Measurements from ENCODE around the gene NCAM1.
A peak's percentile ranks its signal among the peaks of the same experiment; 100 is the strongest.

The NCAM1 gene

DNA sequence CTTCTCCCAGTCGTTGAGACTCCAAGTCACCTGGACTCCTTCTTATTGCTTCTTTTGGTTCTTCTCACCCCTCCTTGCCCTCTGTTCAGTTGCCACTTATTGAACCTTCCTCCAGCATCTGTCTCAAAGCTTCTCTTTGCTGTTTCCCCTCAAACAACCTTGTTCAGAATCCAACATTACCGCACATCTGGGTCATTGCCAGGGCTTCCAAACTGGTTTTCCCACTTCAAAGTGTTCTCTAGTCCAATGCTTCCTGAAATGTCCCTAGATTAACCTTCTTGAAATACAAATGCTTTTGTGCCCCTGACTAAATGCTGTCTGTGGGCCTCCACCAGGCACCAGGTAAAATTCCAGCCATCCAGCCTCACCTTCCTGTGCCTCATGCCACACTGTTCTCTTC lies 252.3 kb downstream of the NCAM1 start:
- no peak for DNase-seq

DNA sequence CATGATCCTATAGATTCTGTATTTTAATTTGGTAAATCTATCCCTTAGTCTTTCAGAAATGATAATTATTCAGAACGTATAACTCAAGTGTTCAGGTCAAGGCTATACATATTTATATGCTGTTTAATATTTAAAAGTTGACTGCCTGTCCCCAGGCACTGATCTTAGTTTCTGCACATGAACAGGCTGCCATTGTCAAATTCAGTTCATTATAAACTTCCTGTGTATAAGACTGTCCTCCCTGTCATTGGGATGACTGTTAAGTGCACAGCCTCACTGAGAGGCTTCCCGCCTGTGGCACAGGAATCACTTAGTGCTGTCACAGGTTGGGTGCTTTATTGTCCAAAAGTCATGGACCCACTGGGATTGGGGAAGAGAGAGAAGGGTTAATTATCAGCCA lies 261.0 kb downstream of the NCAM1 start:
- DNase-seq, result no peak

DNA sequence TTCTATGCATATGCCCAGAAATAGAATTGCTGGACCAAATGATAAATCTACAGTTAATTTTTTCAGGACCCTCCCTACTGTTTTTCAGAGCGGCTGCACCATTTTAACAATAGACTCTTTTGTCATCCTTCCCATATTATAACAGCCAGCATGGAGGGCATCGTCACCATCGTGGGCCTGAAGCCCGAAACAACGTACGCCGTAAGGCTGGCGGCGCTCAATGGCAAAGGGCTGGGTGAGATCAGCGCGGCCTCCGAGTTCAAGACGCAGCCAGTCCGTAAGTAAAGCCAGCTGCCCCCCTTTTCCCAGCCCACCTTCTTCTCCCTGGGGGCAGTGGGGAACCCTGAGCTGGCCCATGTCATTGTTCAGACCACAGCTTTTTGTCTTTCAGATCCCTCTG lies 273.7 kb downstream of the NCAM1 start:
- DNase-seq, result no peak

DNA sequence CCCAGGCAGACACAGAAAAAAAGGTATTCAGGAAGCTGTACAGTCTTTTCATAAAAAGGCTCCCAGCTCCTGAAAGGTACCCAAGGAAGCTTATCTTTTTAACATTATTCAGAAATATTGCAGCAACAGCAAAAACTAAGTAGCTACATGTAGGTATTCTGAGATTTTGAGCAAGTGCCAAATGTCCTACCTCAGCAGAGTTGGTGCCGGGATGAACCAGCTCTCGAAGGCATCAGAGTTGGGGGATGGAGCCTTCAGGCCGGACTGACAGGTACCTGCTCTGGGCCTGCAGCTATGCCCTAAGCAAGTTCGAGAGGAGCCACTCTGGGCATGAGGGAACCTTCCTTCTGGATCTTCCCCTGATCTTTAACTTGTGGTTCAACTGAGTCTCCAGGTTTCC lies 276.0 kb downstream of the NCAM1 start:
- DNase-seq, result no peak

DNA sequence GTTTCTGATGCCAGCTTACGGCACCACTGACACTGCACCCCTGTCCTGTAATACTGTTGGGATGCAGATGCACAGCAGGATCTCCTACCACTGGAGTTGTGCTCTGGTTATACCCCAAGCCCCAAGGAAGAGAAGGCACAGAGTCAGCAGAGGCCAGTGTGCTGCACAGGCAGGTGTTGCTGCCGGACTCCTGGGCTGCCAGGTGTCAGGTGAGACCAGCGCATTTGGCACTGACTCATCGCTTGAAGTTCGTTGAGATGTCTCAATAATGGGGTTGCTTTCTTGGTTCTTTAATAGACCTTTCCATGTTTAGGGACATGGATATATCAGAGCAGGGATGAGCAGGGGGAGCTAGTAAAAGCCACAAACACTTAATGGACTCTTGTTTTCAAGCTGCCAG lies 277.5 kb downstream of the NCAM1 start:
- DNase-seq, result no peak

DNA sequence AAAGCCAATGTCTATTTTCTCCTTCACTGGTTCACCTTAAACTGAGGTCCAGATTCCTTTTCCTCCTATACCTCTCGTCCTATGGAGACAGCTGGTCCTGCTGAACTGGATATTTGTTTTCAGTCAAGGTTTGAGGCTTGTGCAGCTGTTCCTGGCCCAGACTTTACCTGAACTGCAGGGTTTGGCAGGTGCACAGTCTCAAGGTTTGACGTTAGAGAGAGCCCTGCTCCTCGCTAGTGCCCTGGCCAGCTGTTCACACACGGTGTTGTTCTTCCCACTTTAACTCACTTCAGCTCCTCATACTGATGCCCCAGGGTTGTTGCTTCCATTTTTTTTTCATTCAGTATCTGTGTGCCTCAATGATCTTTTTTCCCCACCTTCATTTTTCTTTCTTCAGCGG lies 279.2 kb downstream of the NCAM1 start:
- DNase-seq, result no peak

DNA sequence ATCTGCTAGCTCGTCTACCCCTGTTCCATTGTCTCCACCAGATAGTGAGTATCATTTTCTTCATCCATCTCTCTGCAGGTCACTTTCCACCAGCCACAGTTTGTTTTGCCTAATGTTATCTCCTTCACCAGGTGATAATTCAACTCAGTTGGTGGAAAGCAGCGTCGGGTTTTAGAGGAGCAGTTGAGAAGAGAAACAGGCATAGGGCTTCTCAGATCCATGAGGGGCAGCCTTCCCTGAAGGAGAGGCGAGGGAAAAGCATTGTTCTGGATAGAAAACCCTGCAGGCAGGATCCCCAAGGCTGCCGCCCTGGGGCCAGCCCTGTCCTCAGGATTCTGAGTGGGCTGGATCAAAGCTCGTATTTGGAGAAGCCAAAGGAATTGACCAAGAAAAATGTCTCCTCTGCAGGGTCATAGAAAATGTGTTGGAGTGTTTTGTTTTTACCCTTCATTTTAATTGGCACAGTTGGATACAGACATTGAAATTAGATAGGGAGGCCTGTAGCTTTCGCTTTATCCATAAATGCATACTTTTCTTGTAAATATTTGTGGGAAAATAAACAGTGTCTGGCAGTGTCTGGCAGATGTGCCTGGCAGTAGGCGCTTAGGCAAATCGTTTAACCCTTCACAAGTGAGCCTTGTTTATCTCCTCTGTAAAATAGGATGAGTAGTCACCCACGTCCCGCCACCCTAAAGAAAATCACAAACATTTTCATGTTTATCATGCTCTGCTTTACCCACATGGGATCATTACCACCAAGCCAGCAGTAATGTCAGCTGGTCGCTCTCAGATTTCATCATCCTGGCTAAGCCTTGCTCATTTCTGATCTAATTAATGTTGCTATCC lies 279.8 kb downstream of the NCAM1 start:
- no peak for DNase-seq

DNA sequence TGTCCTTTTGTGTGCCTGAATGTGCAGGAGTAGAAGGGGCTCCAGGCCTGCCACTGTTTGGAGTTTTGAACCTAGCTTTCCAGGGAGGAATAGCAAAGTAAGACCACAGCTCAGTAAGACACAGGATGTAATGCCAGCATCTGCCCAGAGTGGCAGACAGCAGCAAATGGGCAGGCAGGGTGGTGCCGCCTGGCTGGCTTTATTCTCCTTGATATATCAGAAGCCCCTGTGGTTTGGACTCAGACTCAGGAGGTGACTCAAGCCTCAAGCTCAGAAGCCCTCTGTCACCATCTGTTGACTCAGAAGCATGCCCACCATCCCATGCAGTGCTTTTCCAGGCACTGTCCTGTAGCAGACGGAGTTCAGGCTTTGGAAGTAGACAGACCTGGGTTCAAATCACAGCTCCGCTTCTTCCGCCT lies 280.4 kb downstream of the NCAM1 start:
- no peak for DNase-seq

DNA sequence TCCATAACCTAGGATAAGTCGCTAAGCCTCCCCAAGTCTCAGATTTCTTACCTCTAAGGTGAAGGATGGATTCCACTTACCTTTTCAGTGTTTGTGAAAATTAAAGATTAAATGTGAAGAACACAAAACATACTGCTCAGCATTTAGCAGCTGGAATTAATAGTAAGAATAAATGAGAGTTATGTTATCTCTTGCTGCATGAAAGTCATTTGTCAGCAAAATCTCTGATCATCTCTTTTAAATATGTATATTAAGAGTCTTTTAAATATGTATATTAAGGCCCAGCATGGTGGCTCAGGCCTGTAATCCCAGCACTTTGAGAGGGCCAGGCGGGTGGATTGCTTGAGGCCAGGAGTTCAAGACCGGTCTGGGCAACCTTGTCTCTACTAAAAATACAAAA lies 280.8 kb downstream of the NCAM1 start:
- no peak for DNase-seq

DNA sequence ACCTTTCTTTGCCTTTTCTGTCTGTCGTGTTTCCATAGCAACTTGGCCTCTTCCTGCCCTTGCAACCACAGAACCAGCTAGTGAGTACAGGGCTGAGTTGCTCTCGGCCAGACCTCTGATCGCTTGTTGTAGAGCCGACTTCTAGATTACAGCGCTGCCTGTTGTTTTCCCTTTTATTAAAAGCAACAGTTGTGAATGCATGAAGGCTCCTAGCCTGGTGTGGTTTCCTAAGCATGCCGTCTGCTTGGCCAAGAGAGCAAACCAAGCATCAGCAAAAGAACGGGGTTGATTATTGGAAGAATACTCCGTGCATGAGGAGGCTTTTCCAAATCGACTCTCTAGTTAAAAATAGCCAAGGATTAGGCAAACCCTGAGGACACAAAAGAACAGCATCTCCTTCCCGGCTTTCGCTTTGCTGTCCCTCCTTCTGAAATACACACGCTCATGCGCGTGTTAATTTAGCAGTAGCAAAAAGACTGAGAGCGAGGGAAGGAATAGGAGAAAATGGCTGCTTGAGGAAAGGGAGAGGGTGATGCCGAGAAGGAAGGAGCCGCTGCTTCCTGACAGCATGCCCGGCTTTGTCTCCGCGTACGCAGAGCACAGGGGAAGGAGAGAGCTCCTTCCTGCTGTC lies 281.7 kb downstream of the NCAM1 start:
- DNase-seq, result peak; percentile 39 to 87

DNA sequence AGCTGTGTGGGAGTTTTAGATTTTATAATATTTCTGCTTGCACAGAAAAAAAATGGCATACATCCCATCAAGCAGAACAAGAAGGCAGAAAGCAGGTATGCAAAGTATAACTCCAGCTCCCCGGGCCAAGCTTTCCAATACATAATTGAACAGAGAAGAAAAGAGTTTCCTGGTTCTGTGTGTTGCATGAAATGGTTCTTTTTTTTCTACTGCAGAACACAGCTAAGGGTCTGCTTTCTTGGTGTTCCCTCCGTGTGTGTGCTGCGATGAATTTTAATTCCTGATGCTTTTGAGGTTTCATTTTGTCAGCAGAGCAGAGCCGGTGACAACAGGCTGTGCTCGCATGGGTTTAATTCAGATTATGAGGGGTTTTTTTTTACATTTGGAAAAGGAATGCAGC lies 282.5 kb downstream of the NCAM1 start:
- DNase-seq, result no peak

DNA sequence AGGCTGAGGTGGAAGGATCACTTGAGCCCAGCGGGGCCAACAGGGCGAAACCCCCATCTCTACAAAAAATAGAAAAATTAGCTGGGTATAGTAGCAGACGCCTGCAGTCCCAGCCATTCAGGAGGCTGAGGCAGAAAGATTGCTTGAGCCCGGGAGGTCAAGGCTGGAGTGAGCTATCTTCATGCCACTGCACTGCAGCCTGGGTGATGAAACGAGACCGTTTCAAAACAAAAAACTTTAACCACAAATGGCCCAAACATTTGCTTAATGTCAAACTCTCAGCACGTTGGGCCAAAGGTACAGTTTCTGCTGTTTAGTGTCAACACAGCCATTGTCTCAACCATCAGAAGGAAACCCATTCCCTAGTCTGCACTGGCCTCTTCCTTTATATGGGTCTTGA lies 284.0 kb downstream of the NCAM1 start:
- no peak for DNase-seq

DNA sequence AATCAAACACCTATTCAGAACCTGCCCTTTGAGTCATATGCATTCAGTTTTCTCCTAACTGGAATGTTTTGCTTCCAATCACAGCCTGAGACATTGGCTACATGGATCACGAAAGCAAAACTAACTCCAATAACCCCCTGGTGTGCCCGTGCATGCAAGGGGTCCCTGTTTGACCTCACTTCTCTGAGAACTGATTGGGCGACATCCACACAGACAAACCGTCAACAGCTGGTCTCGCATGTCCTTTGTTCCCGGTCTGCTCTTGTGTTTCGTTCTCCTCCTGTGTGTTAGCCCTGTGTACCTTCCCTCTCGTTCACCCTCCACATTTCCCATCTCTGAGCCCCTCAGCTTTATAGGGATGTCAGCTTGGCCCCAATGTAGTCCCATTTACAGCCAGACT lies 286.0 kb downstream of the NCAM1 start:
- no peak for DNase-seq

DNA sequence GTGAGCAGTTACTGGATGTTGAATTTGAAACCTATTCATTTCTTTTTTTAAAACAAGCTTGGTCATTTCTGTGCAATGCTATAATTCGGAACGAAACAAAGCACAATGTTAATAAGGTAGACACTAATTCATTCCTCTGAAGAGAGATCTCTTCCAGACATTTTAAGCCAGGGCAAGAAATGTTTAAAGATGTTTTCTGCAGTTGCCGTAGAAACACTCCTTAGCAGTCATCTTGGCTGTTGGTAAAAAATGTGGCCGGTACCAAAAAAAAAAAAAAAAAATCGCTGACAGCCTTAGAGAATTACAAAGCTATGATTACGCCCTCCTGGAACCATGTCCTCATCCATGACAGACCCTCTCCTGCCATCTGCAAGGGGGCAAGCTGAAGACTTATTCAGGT lies 286.7 kb downstream of the NCAM1 start:
- DNase-seq, result no peak

DNA sequence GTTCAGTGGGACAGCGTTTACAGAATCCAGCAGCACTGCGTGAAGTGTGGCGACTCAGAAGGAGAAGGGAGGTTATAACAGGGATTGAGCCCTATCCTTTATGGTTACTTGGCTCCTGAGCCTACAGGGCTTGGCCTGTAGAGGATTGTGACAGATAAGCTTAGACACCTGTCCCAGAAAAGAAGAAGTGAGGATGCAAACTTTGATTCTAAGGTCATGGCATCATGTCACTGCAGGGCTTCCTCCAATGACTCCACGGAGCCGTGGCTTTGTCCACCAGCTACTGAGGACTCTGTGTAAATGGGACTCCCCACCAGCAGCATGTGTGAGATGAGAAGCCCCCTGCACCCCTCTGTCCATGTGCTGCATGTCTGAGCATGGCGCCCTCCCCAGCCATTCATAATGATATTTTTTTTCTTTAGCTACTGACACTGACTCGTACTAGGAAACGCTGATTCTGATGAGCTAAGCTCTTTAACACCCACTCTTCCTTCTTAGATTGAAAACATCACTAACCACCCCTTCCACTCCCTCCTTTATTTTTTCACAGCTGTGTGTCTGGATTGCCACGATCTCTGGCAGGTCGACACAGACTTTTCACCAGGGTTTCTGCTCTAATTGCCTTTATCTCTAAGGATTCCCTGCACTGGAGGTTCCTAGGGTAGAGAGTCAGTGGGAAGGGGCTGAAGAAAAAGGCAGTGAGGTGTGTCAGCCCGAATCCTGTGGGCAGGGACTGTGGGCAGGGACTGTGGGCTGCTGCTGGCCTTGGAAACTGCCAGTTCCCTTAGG lies 287.7 kb downstream of the NCAM1 start:
- DNase-seq, result no peak

DNA sequence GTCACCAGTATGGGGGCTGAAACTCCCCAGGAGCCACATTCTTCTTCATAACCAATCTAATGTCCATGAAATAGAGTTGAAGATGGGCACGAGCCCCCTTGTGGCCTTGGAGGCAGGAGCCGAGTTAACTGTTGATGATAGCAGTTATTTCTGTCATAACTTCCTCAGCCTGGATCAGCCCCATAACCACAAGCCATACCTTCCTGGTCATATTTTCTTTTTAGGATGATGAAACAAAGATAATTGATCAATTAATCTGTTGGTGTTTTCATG lies 288.2 kb downstream of the NCAM1 start:
- DNase-seq, result no peak

DNA sequence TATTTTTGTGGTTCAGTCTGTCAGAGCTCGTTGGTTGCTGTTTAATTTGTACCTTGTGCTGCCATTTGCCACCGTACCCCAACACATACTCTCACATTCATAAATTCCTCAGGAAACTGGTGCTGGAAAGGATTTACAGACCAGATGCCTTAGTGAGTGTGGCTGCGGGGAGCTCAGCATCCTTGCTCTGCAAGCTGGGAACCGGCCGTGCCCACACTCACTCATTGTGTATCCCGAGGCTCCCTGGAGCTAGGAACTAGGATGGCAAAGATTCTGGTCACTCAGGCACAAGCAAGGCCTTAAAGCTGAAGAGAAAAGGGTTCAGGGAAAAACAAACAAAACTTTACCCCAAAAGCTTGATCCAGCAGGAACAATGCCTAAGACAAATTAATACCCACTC lies 288.6 kb downstream of the NCAM1 start:
- DNase-seq, result no peak

DNA sequence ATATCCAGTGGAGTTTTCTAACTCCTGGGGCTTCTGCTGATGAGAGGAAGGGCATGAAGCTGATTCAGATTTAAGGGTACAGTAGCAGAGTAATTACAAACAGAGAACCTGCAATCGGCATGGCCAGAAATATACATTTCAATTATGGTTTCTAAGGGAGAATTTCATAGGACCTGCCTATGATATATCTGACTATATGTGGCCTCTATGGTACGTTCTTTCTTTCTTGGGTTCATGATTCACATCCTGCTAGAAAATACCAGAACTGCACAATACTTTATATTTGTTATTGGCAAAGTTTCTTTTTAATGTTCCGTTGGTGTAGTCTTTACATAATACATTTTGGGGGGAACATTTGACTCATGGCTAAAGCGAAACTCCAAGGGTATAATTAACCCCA lies 290.1 kb downstream of the NCAM1 start:
- DNase-seq, result no peak

DNA sequence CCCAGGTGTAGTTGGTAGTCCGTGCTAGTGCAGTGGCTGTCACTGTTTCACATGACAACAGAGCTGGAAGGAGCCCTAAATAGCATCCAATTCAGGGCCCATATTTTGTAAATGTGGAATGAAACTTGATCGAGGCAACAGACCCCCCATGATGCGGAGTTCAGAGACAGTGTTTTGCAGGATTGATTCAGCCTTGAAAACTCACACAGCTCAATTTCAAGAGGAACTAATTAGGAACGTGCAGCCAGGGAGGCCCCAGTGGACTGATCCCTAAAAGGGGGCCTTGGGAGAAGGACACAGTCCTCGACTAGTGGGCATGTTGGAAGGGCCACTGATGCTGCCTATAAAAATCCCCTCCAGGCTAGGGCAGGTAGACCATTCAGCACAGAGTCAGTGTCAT lies 292.2 kb downstream of the NCAM1 start:
- DNase-seq, result no peak

DNA sequence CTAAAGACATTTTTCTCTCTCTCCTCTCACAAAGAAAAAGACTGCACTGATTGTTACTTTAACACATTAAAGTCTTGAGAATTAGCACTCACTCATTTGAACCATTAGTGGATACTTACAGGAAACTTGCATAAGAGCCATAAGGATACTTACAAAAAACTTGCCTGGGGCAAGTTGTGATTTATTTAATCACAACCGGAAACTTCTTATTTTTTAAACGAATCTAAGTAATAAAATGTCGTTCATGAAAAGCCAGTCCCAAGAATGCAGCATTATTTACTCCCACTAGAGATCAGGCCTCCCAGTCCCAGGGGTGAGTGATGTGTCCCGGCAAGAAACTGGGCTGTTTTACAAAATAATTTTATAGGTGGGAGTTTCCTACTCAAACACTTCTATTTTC lies 293.9 kb downstream of the NCAM1 start:
- DNase-seq, result no peak

DNA sequence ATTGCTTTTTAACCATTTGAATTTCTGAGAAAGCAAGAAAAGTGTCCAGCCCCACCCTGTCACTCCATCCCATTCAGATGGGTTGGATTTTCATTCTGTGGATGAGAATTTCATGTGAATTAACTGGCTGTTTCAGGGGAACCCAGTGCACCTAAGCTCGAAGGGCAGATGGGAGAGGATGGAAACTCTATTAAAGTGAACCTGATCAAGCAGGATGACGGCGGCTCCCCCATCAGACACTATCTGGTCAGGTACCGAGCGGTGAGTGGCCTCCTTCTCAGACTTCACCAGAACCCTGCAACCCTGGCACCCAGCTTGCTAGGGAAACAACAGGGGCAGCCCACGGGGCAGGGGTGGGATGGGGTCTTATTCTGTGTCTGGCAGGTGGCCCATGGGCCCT lies 294.5 kb downstream of the NCAM1 start:
- no peak for DNase-seq

DNA sequence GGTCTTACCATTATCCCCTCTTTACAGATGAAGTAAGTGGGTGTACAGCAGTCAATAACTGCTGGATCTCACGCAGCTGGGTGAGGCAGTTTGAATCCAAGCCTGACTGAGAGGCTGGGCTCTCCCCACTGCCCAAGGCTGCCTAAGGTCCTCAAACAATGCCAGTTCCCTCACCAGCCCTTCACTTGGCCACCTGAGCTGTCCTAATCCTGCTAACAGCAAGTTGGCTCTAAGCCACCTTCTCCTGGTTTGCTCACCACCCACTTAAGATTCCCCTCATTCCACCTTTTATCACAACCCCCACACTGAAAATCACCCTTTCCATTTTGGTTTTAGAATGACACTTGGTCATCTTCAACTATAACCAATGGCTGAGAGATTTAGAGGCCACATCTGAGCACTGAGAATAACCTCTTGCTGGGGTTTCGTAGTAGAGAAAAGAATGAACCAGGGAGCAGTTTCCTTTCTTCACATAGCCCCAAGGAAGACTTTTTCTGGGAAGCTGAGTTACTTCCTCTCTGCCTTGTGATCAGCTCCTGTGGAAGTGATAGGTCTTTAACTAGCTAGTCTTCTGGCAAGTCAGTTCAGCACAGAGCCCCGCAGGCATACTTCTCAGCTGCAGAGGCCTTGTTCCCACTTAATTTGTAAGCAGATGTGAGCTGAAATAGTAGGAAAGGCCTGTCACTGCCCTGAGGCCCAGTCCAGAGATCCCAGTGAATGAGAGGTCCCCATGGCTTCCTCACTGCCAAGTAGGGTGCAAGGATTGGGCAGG lies 295.4 kb downstream of the NCAM1 start:
- no peak for DNase-seq

DNA sequence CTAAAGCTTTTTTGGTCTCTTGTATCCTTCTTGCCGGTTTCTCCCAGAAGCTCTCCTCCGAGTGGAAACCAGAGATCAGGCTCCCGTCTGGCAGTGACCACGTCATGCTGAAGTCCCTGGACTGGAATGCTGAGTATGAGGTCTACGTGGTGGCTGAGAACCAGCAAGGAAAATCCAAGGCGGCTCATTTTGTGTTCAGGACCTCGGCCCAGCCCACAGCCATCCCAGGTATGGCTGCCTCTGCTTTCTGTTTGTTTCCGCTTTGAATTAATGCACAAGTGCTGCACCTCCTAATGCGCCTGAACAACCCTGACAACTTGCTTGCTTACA lies 298.8 kb downstream of the NCAM1 start:
- no peak for DNase-seq

DNA sequence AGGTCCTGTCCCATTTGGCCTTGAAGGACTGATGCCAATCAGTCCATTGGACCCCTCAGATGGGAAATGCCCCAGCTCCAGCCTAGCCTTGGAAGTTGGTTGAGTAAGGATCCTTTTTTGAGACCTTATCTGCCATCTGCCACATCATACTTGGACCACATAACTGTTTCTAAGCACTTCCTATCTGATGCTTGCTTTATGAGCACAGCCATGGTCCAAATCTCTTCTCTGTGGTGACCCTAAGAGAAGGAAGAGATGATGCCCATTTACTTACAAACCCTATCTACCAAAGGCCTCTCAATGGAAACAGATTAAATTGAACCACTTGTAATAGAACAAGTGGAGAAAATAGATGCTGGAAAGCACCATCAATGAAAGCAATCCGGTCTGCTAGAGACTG lies 299.3 kb downstream of the NCAM1 start:
- no peak for DNase-seq

Data from cerebellar nuclear complex (tissue), 1 donor.